Epithelial cell of proximal tubule (primary cell): ENCODE measurements around the gene CHSY3. TPM values are rescaled to one million over a fixed set of nuclear protein-coding genes. Genes with fewer than 3 reads are reported as not detected.

Experiments used
- DNase-seq: peaks from one replicate; pipeline ENCODE4 v3.0.0-alpha.2; 2011; ENCODE audit warnings: low read depth
- H3K4me3 ChIP-seq: 2 replicates; pipeline ENCODE4 v1.5.1; 2011; ENCODE audit warnings: low read depth, mild to moderate bottlenecking, low read length
- CTCF ChIP-seq: conservative IDR thresholded peaks from 2 replicates; pipeline ENCODE4 v1.5.1; 2012; ENCODE audit warnings: low read depth, mild to moderate bottlenecking, low read length
- total RNA-seq: library from RNA; depleted of rRNA; stranded (reverse); fragments of >200 nt; gene quantifications from 2 replicates; pipeline ENCODE4 v1.2.3, GENCODE V29; 2015

CHSY3 gene
- total RNA-seq, 1 donor from 2014 or later: 1.7 TPM

GRCh38 chr5:130126746-130127145 lies 222.5 kb downstream of the CHSY3 start:
- no peak for DNase-seq
- no peak overlapping the region for H3K4me3 ChIP-seq
- TF ChIP-seq CTCF: no peak

DNA sequence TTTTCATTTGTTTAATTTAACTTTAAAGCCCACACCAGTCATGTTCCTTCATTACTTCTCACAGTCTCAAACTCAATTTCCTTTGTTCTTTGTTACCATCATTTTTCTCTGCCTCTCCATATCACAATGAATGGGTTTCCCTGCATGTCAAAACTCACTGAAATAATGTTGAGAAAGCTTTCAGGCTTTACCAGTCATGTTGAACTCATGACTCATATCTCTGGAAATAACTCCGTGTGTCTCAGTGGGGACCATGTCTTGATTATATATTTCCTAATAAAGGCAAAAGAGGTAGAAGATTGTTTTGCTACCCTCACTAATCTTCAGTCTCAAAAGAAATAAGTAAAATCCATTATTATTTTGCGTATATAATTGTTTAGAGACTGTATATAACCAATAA lies 231.2 kb downstream of the CHSY3 start:
- TF ChIP-seq CTCF: no peak
- H3K4me3 ChIP-seq: no peak overlapping the region
- peak; percentile 46 for DNase-seq

GRCh38 chr5:130136300-130136699 lies 232.0 kb downstream of the CHSY3 start:
- no peak for DNase-seq
- no peak overlapping the region for H3K4me3 ChIP-seq
- TF ChIP-seq CTCF: no peak

DNA sequence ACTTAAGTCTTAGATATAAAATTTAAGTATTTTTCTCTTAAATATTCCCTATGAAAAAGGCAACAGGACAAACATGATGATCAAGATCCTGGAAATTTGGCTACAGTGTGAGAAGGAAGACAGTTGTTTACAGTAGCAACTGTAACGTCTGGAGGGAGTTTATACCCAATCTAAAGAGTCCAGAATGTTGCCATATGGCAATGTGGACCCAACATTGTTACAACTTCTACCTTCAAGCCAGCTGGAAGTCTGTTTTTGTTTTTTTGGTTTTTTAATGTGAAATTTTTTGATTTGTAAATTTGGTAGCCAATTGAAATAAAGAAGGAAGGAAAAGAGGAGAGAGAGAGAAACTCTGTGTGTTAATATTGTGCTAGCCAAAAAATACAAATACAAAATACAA lies 233.4 kb downstream of the CHSY3 start:
- H3K4me3 ChIP-seq: no peak overlapping the region
- DNase-seq: no peak
- TF ChIP-seq CTCF: no peak

DNA sequence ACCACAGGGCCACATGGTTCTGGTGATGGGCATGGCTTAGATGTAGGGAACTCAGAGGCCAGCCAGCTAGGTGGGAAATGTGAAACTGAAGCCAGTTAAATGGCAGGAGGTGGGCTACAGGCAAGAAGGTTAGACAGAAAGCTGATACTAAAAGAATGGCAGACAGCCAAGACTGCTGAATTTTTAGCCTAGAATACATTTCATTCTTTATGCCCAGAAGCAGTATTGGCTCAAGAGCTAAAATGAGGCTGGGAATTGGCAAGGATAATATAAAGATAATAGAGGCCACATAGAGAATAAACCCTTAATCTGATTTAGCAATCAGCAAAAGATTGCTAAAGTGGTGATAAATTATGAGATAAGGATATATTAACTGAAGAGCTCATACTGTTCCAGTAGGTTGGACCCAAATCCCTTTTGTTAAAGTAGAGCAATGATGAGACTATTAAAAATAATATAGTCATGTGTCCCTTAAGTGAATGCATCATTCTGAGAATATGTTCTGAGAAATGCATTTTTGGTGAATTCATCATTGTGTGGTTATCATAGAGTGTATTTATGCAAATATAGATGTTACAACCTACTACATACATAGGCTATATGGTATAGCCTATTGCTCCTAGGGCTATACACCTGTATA lies 234.3 kb downstream of the CHSY3 start:
- no peak for TF ChIP-seq CTCF
- no peak for DNase-seq
- no peak overlapping the region for H3K4me3 ChIP-seq

- H3K4me3 ChIP-seq: no peak overlapping the region
- DNase-seq: no peak
- TF ChIP-seq CTCF: peak; percentile 90
Observed at GRCh38 chr5:130141659-130142320, 237.5 kb downstream of the CHSY3 start.

GRCh38 chr5:130151239-130151638 lies 247.0 kb downstream of the CHSY3 start:
- no peak overlapping the region for H3K4me3 ChIP-seq
- no peak for DNase-seq
- no peak for TF ChIP-seq CTCF
